Cardiac septum (tissue), 1 donor: Measurements from ENCODE around the gene MMP17. TPM values are rescaled to one million over a fixed set of nuclear protein-coding genes. Genes with fewer than 3 reads are reported as not detected.
"Not testable (repeated sequence)": the region's sequence is repeated elsewhere in the genome, so short reads cannot be mapped to it uniquely, and the experiment has no call there.

Source experiments
- DNase-seq: peaks from one replicate; pipeline ENCODE4 v3.0.0-alpha.2; 2020; ENCODE audit warnings: low spot score
- intact Hi-C: fragments of 100-400 bp; cut with DNase I; formaldehyde crosslinking; loops from one replicate; pipeline ENCODE4 v1.14.0; 2022
- total RNA-seq: library from RNA; stranded (reverse); fragmentation: NEBNext Ultra II Directional; extraction: Animal tissue kit (Norgen Biotek cat#: 25700); gene quantifications from one replicate; pipeline ENCODE4 v1.2.1, GENCODE V29; 2021
- donor health status: DM: no; HTN: no; CAD: no.

MMP17 gene
- total RNA-seq, 1 donor from 2014 or later, result 0.78 TPM

GRCh38 chr12:131799195-131799594, 29.0 kb upstream of the MMP17 start:
- intact Hi-C loops, result no loop called here

DNA sequence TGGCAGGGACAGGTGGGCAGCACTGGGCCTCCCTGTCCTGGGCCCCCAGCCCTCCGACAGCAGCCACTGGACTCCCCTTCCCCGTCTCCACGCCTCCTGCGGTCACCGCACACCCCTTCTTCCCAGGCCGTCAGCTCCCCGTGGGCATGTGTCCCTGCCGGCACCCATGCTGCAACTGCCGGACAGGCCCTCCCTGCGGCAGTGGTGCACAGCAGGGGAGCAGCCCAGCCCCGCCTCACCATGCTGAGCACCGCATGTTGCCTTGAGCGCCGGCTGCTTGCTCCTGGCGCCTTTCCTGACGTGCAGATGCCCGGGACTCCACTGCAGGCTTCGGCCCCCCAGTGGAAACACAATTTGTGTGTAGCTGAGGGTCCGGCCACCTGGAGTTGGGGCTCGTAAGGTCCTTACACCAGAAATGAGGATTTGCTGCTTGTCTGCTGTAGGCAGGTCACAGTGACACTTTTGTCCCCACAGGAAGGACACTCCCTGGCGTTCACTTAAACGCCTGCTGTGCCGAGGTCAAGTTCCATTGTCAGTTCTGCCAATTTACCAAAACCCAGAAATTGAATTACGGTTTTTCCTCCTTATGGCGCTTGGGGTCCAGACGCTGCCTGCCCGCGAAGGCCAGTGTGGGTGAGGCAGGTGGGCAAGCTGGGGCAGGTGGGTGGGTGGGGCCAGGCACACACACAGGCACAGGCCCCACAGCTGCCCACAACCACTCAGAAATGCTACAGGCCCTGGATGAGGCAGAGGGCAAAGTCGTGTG, 28.2 kb upstream of the MMP17 start:
- DNase-seq, result no peak
- intact Hi-C loops, result no loop called here

More at GRCh38 chr12:131799195-131799594, 29.0 kb upstream of the MMP17 start:
- DNase-seq, result no peak

DNA sequence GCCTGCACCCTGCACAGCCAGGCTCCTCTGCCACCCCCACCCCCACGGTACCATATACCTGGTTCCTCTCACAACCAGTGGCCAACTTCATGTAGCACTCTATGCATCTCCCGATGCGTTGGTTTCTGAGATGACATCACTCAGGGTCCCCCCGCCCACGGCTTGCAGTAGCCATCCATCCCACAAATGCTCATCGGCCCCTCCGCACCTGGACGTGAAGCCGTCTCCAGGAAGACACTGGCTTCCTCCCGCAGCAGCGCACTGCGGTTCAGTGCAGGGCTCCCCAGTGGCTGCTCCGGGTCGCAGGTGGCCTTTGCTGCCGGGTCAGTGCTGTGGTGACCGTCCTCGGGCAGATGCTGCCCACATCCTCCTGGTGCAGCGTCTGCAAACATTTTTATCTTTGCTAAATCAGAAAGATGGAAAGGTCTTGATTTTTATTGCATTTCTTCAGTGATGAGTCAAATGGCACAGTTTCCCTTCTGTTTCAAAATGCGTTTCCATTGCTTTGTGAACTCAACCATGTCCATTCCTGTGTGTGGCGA, 27.5 kb upstream of the MMP17 start:
- no peak for DNase-seq
- intact Hi-C loops, result no loop called here

GRCh38 chr12:131801254-131801866, 26.8 kb upstream of the MMP17 start:
- intact Hi-C loops, result no loop called here
- no peak for DNase-seq

- DNase-seq, result no peak
- intact Hi-C loops, result no loop called here
Measured at GRCh38 chr12:131803961-131804521, 24.2 kb upstream of the MMP17 start.

GRCh38 chr12:131805421-131805820, 22.8 kb upstream of the MMP17 start:
- intact Hi-C loops, result no loop called here

GRCh38 chr12:131806674-131807073, 21.5 kb upstream of the MMP17 start:
- intact Hi-C loops, result no loop called here
- no peak for DNase-seq

More at GRCh38 chr12:131805421-131805820, 22.8 kb upstream of the MMP17 start:
- no peak for DNase-seq

- DNase-seq, result no peak
- intact Hi-C loops, result no loop called here
Measured at GRCh38 chr12:131808744-131809371, 19.3 kb upstream of the MMP17 start.

DNA sequence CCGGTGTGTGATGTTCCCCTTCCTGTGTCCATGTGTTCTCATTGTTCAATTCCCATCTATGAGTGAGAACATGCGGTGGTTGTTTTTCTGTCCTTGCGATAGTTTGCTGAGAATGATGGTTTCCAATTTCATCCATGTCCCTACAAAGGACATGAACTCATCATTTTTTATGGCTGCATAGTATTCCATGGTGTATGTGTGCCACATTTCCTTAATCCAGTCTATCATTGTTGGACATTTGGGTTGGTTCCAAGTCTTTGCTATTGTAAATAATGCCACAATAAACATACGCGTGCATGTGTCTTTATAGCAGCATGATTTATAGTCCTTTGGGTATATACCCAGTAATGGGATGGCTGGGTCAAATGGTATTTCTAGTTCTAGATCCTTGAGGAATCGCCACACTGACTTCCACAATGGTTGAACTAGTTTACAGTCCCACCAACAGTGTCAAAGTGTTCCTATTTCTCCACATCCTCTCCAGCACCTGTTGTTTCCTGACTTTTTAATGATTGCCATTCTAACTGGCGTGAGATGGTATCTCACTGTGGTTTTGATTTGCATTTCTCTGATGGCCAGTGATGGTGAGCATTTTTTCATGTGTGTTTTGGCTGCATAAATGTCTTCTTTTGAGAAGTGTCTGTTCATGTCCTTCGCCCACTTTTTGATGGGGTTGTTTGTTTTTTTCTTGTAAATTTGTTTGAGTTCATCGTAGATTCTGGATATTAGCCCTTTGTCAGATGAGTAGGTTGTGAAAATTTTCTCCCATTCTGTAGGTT, 18.5 kb upstream of the MMP17 start:
- DNase-seq, intact Hi-C loops: not testable (repeated sequence)

GRCh38 chr12:131810726-131811125, 17.5 kb upstream of the MMP17 start:
- intact Hi-C loops, result no loop called here
- DNase-seq, result no peak

- intact Hi-C loops, result no loop called here
- no peak for DNase-seq
Measured at GRCh38 chr12:131815131-131815530, 13.1 kb upstream of the MMP17 start.

GRCh38 chr12:131816495-131816894, 11.7 kb upstream of the MMP17 start:
- DNase-seq, result no peak
- intact Hi-C loops, result no loop called here

DNA sequence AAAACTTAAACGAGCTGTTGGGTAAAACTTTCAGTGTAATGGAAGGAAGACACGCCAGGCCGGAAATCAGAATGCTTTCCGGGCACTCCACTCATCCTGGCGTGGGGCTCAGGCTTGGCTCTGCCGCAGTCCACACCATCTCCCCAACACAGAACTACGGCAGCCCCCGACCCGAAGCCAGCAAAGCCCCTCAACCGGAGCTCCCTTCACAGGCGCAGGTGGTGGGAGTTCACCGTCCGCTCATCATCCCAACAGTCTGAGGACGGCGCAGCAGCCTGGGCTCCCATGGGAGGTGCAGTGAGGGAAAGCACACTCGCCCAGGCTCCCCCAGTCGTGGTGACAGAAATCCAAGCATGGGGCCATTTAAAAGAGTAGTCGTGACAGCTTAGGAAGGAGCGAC, 11.0 kb upstream of the MMP17 start:
- intact Hi-C loops, result no loop called here
- no peak for DNase-seq

DNA sequence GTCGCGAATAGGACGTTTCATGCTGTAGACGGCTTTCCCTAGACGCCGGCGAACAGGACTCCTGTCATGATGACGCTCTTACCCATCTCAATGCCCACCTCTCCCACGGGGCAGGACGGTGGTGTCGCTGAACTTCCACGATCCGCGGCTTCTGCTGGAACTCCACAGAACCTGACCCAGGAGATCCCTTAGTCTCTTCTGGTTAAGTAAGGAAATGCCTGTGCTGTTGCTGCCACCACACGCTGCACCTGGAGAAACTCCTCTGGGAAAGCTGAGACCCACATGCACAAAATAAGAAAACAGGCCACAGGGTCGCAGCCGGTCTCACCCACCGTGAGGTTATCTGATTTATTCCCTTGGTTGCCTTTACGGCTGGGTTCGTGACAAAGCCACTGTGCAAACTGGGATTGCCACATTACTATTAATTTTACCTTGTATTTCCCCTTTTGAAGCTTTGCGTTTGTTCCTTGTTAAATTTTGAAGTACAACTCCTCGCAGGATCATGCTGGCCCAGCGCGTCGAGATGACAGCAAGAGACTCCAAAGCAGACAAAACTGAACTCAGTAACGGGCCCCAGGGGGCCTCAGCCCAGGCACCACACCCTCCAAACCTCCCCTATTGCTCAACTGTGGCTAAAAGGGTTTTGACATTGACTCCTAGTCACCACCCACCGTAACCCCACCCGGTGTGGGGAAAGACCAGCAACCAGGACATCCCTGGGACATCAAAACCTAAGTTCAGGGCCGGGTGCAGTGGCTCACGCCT, 9.2 kb upstream of the MMP17 start:
- intact Hi-C loops, result no loop called here
- DNase-seq, result no peak

DNA sequence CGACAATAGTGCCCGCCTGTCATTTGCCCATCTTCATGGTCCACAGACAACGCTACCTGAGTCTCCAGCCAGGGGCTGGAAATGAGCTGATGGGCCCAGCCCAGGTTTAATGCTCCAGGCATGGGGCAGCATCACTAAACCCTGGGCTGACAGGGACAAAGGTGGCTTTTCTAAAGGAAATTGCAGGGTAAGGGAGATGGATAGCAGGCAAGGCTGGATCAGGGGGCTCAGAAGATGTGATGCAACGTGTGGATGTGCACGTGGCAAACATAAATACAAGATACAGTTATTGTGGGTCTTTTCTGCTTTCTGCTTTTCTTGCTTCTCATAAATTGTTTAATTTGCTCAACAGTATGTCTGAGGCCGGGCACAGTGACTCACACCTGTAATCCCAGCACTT, 3.7 kb upstream of the MMP17 start:
- intact Hi-C loops, result loop anchor here (10.0 kb wide), 1 partner anchor 720 kb away; no protein-coding TSS in a partner anchor
- no peak for DNase-seq

- intact Hi-C loops, result loop anchor here (10.0 kb wide), 1 partner anchor 721 kb away; no protein-coding TSS in a partner anchor
- DNase-seq, result no peak
Measured at GRCh38 chr12:131825146-131825892, 2.9 kb upstream of the MMP17 start.

DNA sequence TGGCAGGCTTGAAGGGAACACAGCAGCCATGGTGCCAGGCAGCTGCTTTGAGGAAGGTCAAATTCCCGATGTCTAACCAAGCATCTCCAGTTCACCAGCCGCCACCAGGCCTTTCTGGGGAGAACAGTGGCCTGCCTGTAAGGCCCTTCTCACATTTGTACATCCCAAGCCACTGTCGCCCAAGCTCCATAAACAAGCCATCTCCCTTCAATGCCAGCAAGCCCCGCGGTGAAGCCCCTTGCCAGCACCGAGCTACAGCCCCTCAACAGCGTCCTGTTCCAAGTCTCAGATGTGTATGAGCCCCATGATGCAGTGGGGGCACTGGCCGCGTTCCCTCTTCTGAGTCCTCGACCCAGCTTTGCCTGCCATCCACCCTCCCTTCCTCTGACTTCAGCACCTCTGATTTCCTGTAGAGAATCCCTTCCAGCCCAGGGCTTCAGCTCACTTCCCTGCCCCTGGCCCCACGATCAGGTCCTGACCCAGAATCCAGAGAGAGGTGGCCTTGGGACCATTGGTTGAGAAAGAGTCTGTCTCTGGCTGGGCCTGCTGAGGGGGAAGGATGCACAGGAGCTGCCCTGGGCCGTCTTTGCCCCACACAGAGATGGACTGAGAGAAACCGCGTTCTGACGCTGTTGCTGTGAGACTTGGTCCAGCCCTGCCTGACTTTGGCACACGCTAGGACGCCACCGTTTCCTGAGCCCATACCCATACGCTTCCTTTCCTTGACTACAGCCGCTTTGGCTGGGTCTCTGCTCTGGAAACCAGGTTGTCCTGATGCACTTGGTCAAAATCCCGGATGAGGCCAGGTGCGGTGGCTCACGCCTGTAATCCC, 1.9 kb upstream of the MMP17 start:
- intact Hi-C loops, result loop anchor here (10.0 kb wide), 1 partner anchor 722 kb away; no protein-coding TSS in a partner anchor
- no peak for DNase-seq
